Activated CD8-positive, alpha-beta memory T cell treated with anti-CD3 and anti-CD28 coated beads, Interleukin-2, amount 50 U/mL, for 1 hour (primary cell): ENCODE measurements around the gene PEAK3.
"Not testable (repeated sequence)": the region's sequence is repeated elsewhere in the genome, so short reads cannot be mapped to it uniquely, and the experiment has no call there.

Source experiments
- DNase-seq: peaks from one replicate; pipeline ENCODE4 v3.0.0-alpha.2; 2020; ENCODE audit errors: extremely low read depth

The PEAK3 gene

DNA sequence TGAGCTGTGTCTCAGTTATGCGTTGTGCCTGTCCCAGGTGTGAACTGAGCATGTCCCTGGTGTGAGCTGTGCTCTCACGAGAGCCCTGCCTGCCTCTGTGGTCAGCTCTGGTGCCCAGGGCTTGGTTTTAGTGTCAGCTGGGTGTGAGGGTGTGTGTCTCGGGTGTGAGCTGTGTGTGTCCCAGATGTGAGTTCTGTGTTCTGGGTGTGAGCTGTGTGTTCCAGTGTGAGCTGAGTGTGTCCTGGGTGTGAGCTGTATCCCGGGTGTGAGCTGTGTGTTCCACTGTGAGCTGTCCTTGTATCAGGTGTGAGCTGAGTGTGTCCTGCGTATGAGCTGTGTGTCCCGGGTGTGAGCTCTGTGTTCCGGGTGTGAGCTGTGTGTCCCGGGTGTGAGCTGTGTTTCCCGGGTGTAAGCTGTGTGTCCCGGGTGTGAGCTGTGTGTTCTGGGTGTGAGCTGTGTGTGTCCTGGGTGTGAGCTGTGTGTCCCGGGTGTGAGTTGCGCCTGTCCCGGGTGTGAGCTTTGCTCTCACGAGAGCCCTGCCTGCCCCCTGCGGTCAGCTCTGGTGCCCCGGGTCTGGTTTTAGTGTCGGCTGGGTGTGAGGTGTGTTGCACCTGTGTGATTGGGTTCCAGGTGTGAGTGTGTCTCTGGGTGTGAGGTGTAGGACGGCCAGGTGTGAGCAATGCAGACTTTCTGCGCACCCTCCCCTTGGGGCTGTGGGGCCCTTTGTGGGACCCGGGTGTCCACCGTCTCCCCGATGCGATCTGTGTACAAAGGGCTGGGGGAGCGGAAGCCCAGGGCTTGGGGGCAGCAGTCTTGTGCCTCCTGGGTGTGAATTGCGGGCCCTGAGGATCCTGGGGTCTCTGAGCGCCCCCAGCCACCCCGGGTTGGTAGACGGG lies 7.1 kb upstream of the PEAK3 start:
- no peak for DNase-seq

DNA sequence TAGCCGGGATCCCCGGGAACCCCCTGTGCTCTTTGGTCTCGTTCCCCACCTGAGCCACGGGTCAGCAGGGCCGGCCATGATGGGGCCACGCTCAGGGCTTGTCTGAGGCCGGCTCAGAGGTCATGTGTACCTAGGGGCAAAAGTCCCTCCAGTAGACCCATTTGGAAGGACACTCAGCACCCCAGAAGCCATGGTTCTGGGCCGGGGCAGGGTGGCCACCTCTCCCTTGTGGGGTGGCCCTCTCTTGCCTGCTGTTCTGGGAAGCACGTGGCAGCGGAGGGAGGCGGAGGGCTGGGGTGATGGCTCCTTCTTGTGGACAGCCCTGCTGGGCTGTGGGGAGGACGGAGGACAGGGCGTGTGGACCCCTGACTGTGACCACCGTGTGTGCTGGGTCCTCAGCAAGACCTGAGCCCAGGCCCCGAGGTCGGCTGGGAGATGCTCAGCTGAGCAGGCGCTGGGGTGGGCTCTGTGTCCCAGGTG lies 6.4 kb upstream of the PEAK3 start:
- DNase-seq: no peak

DNA sequence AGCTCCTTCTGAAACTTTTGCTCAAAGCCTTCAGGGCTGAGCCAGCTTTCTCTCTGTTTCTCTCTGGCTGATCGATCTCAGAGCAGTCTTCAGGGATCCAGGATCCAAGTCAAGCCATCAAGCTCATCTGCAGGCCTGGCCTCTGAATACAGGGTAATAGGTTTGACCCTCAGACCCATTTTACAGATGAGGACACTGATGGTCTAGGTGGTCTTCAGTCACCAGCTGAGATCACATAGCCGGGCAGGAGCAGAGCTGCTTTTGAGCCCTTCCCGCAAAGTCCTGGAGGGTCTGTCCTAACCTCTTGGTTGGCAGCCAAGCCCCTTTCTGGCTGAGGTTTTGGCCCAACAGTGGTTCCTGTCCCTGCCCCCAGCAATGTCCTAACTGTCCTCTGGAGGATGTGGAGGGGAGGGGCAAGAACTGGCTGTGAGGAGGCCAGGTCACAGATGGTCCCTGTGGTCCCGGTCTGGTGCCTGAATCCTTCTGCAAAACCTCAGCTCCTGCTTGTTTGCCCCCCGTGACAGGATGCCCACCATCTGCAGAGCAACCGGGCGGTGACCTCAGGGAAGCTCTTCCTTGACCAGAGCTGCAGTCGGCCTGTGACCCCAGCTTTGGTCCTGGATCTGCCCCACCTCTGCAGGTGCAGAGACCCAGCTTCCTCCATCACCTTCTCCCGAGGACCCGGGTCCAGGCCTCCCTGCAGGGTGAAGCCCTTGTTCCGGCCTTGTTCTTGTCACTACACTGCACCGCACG lies 5.8 kb upstream of the PEAK3 start:
- DNase-seq: no peak

DNA sequence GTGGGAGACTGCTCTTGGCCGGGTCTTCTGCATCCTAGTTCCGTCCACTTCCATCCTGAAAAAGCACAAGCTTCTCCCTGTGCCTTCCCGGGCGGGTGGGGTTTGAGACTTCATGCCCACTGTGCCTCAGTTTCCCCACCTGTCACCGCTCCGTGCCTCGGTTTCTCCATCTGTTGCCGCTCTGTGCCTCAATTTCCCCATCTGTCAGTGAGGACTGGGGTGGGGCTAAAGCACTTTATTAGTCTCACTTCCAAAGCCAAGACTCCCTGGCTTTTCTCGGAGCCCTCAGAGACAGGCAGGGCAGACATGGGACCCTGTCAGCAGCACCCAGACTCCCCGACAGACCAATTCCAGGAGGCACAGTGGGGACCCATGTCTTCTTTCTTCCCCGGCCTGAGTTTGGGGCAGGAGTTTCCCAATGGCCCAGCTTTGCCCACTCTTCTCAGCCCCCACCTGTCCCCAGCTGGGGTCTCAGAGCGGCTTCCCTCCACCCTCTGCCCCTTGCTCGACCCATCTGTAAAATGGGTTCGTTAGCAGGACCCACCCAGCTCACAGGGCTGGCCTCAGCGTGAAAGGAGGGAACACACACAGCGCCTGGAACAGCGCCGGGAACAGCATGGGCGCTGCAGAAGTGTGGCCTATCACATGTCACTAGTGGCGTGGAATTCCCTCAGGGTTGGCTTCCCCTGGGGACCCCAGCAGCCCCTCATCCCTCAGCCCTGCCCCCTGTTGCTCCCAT lies 4.6 kb upstream of the PEAK3 start:
- DNase-seq: no peak

DNA sequence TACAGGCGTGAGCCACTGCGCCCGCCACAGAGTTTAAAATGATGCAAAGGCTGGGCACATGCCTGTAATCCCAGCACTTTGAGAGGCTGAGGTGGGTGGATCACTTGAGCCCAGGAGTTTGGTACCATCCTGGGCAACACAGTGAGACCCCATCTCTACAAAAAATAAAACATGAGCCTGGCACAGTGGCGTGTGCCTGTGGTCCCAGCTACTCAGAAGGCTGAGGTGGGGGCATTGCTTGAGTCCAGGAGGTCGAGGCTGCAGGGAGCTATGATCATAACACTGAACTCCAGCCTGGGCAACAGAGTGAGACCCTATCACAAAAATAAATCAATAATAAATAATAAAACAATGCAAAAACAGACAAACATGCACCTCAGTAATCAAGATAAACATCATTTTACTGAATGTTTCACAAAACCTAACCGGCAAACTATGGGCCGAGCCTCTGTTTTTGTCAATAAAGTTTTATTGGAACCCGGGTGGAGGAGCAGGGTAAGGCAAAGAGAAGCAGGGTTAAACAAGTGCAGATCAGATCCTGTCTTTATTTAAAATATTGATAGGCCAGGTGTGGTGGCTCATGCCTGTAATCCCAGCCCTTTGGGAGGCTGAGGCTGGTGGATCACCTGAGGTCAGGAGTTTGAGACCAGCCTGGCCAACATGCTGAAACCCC lies 2.0 kb upstream of the PEAK3 start:
- no peak for DNase-seq

DNA sequence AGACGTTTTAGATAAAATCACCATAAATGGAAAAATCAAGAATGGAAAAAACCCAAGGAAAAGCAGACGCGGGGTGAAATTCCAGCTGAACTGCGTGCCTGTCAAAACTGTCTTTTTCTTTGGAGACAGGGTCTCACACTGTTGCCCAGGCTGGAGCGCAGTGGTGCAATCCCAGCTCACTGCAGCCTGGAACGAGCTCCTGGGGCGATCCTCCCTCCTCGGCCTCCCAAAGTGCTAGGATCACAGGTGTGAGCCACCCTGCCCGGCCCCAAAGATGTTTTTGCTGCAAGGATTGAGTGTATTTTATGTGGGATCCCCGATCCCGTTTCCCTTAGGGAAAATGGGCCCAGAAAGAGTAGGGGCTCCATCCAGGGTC lies 875 bp upstream of the PEAK3 start:
- no peak for DNase-seq

DNA sequence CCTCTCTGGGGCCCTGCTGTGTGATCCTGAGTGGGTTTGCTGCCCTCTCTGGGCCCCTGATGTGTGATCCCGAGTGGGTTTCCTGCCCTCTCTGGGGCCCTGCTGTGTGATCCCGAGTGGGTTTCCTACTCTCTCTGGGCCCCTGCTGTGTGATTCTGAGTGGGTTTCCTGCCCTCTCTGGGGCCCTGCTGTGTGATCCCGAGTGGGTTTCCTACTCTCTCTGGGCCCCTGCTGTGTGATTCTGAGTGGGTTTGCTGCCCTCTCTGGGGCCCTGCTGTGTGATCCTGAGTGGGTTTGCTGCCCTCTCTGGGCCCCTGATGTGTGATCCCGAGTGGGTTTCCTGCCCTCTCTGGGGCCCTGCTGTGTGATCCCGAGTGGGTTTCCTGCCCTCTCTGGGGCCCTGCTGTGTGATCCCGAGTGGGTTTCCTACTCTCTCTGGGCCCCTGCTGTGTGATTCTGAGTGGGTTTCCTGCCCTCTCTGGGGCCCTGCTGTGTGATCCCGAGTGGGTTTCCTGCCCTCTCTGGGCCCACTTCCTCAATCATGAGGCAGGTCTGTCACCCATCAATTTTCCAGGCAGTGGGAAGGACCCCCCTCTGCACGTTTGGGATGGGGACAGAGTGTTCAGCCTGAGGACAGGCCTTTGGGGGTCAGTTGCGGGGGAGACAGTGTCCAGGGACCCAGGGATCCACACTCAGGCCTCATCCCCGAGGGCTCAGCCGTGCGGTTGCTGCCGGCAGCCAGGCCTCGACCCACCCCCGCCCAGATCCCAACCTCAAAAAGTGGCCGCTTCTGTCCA lies 512 bp downstream of the PEAK3 start:
- DNase-seq: not testable (repeated sequence)

DNA sequence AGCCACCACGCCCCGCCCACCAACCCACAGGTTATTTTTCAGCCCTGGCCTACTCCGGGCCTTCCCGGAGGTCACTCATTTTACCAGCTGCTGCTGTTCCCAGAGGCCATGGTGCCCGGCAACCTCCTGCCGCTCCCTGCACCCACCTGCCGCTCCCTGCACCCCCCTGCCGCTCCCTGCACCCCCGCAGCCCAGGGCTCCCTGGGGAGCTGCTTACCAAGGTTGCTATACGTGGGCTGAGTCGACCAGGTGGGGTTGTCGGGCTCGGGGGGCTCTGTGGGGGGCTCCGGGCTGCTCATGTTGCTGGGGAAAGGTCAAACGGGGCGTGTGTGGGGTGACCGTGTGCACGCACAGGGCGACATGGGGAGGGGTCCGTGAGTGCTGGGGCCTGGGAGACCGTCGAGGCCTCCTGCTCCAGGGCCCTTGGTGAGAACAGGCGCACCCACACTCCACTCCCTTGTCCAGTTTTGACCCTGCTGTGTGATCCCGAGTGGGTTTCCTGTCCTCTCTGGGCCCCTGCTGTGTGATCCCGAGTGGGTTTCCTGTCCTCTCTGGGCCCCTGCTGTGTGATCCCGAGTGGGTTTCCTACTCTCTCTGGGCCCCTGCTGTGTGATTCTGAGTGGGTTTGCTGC lies 1.2 kb downstream of the PEAK3 start:
- DNase-seq: no peak

DNA sequence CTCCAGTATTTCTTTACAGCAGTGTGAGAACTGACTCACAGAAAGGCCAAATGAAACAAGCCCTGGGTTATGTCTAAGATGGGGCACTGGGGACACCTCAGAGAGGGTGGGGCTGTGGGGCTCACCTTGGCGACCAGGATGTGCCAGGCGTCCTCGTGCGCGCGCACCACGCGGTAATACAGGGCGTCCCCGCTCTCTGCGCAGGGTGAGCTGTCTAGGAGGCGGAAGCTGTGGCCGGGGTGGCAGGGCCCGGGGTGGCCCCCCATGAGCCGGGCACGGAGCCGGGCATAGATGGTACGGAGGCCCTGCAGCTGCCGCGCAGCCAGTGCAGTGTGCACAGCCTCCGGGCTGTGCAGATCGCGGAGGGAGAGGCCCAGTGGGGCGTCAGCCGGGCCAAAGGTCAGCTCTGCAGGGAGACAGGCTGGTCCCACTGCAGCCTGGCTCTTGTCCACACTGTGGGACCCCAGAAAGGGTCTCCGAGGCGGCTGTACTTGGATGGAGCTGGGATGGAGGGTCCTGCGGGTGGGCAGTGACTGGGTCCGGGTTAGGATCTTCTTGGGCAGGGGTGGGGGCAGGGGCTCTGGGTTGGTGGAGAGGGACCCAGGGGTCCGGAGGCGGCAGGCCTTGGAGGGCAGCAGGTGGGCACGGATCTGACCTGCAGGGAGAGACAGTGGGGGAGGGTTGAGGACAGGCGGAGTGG lies 3.4 kb downstream of the PEAK3 start:
- DNase-seq: no peak

DNA sequence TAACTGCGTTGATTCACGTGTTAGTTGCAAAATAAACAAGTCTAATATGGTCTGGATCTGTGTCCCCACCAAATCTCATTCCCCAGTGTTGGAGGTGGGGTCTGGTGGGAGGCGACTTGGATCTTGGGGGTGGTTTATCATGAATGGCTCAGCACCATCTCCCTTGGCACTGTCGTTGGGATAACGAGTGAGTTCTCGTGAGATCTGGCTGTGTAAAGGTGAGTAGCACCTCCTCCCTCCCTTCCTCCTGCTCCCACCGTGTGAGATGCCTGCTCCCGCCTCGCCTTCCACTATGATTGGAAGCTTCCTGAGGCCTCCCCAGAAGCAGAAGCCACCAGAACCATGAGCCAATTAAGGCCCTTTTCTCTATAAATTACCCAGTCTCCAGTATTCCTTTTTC lies 4.8 kb downstream of the PEAK3 start:
- DNase-seq: no peak

DNA sequence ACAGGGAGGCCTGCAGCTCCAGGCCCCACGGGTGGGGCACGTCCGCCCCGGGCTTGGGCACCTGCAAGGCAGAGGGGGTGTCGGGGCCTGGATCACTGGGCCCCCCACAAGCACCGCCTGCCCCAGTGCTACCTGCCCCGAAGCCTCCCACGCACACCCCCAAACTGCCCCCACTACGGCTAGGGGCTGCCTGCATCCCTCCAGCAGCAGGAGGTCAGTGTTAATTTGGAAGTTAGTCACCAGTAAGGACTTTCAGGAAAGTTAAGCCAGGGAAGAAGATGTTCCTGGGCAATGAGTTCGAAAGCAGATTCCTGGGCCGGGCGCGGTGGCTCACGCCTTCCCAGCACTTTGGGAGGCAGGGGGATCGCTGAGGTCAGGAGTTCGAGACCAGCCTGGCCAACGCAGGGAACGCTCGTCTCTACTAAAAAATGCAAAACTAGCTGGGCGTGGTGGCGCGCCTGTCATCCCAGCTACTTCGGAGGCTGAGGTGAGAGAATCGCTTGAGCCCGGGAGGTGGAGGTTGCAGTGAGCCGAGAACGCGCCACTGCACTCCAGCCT lies 5.5 kb downstream of the PEAK3 start:
- DNase-seq: no peak

DNA sequence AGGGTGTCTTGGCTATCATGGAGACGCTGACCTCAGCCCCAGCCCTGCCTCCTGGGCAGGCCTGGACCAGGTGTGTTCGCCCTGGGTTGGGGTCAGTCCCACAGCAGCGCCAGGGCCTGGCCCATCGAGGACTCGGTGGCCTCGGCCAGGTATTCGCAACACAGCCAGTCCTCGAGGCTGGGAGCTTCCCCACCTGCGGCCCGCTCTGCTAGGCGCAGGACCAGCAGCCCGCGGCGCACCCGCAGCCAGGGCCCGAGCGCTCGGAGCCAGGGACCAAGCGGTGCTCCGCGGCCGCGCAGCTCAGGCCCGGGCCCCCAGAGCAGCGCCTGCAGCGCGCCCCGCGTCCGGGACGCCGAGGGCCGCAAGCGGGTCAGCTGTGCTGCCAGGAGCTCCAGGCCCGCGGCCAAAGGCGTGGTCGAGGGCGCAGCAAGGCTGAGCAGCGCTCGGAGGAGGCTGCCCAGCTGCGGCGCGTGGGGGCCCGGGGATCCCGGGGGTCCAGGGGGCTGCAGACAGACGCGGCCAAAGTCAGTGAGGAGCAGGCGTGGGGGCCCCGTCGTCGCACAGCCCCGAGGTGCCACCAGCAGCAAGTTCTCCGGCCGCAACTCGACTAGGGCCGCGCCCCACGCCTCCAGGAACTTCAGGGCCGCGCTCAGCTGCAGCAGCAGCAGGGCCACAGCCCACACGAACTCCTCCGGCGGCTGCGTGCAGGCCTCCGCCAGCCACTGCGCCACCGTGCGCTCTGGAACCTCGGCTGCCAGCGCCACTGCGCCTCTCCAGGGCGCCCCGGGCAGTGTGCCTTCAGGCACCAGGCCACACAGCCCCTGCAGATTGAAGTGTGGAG lies 6.2 kb downstream of the PEAK3 start:
- DNase-seq: no peak

DNA sequence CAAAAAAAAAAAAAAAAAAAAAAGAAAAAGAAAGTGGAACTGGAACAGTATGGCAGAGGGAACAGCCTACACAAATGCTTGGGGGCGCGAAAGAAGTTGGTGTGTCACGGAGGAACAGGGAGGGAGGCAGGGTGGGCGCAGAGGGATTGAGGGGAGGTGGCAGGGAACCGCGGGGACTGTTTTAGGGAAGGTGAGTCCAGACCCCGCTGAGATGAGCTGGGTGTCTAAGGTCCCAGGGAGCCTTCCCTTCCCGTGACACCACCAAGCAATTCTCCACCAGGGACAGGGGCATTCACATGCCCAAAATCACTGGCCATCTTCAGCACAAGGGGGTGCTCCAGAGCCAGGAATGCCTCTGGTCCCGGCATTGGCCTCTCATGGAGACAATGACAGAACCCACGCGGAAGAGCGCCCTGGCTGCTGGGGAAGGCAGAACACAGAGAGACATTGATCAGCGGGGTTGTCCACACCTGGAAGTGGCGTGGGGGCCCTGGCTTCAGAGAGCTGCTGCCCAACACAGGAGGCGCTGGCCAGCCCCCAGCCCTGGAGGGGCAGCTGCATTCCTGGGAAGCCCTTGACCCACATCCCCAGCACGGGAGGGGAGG lies 6.9 kb downstream of the PEAK3 start:
- no peak for DNase-seq

DNA sequence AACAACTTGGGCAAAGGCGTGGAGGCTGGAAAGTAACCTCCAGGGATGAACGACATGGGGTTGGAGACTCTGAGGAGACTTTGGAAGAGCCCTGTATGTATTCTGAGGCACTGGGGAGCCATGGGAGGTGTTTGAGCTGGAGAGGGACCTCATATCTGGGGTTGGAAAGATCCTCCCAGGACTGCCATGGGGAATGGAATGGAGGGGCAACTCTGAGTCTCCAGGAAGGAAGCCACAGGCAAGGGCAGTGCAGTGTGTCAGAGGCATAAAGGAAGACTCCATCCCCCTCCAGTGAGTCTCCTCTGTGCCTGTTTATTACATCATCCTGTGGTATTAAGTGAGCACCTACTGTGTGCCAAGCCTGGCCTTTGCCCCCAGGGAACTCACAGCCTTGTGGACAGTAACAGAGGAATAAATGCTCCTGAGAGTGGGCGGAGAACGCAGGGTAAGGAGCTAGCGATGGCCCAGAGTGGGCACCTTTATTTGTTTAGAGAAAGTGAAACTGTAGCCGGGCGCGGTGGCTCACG lies 7.7 kb downstream of the PEAK3 start:
- DNase-seq: no peak

DNA sequence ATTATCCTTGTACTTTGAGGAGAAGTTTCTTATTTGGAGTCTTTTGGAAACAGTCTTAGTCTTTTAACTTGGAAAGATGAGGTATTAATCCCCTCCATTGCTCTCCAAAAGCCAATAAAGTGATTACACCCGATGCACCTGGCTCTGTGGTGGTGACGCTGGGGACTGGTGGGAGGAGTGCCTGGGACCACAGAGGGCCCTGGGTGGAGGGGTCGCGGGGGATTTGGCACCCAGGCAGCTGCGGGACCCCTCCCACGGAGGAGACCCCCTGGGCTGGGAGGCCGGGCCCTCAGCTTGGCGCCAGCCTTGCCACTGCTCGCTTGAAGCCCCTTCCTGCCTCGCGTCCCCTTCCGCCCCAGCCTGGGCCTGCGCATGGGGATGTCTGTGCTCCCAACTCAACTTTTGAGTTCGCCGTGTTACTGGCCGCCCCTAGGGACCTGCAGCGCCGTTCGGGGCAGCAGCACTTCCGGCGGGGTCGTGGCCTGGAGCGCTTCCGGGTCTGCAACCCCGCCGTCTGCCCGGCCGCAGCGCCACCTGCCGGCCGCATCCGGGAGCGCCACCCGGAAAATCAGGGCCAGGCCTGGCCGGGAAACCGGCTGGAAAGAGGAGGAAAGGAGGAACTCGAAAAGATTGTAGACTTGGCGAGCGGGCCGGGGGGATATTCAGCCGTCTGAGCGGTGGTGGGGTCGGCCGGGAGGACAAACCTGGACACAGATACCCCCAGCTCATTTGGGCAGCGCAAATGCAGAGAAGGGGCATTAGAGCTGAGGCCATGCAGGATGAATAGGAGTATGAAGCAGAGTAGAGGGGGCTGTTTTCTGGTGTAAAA lies 8.4 kb downstream of the PEAK3 start:
- DNase-seq: peak; percentile 46

DNA sequence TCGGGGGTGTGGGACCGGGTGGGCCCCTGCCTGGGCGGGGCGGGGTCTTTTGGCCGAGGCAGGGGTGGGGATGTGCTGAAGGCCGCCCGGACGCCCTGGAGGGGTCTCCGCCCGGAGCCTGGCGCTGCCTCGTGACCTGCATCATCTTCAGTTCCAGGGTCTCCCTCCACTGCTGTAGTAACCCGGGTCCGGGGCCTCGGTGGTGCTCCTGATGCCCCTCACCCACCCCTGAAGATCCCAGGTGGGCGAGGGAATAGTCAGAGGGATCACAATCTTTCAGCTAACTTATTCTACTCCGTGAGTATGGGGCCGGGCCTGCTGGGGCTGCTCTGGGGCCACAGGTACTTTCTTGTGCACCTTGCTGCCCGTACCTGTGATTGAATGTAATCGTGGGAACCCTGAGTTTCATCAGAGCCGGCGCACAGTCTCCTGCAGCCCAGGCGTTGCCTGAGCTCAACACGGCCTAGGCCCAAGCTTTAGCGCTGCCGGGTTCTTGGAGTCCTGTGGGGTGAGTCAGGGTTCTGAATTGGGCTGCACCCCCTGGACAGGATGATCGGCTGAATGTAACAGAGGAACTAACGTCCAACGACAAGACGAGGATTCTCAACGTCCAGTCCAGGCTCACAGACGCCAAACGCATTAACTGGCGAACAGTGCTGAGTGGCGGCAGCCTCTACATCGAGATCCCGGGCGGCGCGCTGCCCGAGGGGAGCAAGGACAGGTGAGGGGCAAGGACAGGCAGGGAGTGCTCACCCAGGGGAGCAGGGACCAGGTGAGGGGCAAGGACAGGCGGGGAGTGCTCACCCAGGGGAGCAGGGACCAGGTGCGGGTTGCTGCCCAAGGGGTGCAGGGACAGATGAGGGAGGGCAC lies 10.5 kb downstream of the PEAK3 start:
- DNase-seq: no peak
